Measurements from ENCODE around the gene KCNQ1. TPM values are rescaled to one million over a fixed set of nuclear protein-coding genes. Genes with fewer than 3 reads are reported as not detected.

KCNQ1 gene
- total and polyA plus RNA-seq, 2 of the 13 experiments (the other 11 are each of a cell fraction or from before 2014, with no cell fraction given), result 0.02 to 0.08 TPM

DNA sequence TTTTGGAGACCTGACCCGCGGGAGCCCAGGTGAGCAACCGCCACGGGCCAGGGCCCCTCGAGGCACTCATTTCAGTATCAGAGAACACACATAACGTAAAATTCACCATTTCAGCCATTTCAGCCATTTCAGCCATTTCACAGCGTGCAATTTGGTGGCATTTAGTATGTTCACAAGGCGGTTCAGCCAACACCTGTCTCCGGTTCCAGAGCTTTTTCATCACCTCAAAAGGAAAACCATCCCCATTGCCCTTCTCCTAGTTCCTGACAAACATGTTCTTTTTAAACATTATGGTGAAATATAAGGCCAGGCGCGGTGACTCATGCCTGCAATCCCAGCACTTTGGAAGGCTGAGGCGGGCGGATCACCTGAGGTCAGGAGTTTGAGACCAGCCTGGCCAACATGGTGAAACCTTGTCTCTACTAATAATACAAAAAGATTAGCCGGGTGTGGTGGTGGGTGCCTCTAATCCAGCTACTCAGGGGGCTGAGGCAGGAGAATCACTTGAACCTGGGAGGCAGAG is 119.3 kb downstream of the KCNQ1 start (continued):
- TF ChIP-seq PHF21A (CRISPR knock-in tag; IDR thresholded peaks at IDR 0.05) (peak; percentile 2; the same call in 1 of the 2 replicates), ATM (IDR thresholded peaks at IDR 0.05; ENCODE audit: borderline replicate concordance) (no peak), ZSCAN25 (CRISPR knock-in tag; IDR thresholded peaks at IDR 0.05) (no peak), ZNF841 (CRISPR knock-in tag; IDR thresholded peaks at IDR 0.05; ENCODE audit: borderline replicate concordance) (no peak), RFX5 (IDR thresholded peaks at IDR 0.05; ENCODE audit: low read depth, low read length) (no peak), ZBTB7B (CRISPR knock-in tag; IDR thresholded peaks at IDR 0.05) (peak; percentile 61), CEBPG (CRISPR knock-in tag; IDR thresholded peaks at IDR 0.05) (no peak), KLF6 (CRISPR knock-in tag; IDR thresholded peaks at IDR 0.05) (no peak), SALL2 (CRISPR knock-in tag; IDR thresholded peaks at IDR 0.05) (no peak), POGZ (CRISPR knock-in tag; IDR thresholded peaks at IDR 0.05) (0 out of 2 replicates have a peak, but pooled peaks have one; percentile 24), SKI (IDR thresholded peaks at IDR 0.05; ENCODE audit: partially characterized antibody) (no peak), ZMAT3 (CRISPR knock-in tag; conservative IDR thresholded peaks at IDR 0.05) (no peak), REPIN1 (CRISPR knock-in tag; IDR thresholded peaks at IDR 0.05; ENCODE audit: borderline replicate concordance, low read depth) (no peak), ZNF674 (CRISPR knock-in tag; IDR thresholded peaks at IDR 0.05; ENCODE audit: low read depth) (no peak), EEA1 (CRISPR knock-in tag; IDR thresholded peaks at IDR 0.05; ENCODE audit: borderline replicate concordance) (no peak), GATAD2A (CRISPR knock-in tag; IDR thresholded peaks at IDR 0.05) (no peak; the same call in 1 of the 2 replicates), TBX2 (CRISPR knock-in tag; IDR thresholded peaks at IDR 0.05; ENCODE audit: borderline replicate concordance) (no peak), NR2C2 (CRISPR knock-in tag; IDR thresholded peaks at IDR 0.05; ENCODE audit: borderline replicate concordance) (no peak; the same call in 1 of the 2 replicates)
- TF ChIP-seq, protein P1, sequence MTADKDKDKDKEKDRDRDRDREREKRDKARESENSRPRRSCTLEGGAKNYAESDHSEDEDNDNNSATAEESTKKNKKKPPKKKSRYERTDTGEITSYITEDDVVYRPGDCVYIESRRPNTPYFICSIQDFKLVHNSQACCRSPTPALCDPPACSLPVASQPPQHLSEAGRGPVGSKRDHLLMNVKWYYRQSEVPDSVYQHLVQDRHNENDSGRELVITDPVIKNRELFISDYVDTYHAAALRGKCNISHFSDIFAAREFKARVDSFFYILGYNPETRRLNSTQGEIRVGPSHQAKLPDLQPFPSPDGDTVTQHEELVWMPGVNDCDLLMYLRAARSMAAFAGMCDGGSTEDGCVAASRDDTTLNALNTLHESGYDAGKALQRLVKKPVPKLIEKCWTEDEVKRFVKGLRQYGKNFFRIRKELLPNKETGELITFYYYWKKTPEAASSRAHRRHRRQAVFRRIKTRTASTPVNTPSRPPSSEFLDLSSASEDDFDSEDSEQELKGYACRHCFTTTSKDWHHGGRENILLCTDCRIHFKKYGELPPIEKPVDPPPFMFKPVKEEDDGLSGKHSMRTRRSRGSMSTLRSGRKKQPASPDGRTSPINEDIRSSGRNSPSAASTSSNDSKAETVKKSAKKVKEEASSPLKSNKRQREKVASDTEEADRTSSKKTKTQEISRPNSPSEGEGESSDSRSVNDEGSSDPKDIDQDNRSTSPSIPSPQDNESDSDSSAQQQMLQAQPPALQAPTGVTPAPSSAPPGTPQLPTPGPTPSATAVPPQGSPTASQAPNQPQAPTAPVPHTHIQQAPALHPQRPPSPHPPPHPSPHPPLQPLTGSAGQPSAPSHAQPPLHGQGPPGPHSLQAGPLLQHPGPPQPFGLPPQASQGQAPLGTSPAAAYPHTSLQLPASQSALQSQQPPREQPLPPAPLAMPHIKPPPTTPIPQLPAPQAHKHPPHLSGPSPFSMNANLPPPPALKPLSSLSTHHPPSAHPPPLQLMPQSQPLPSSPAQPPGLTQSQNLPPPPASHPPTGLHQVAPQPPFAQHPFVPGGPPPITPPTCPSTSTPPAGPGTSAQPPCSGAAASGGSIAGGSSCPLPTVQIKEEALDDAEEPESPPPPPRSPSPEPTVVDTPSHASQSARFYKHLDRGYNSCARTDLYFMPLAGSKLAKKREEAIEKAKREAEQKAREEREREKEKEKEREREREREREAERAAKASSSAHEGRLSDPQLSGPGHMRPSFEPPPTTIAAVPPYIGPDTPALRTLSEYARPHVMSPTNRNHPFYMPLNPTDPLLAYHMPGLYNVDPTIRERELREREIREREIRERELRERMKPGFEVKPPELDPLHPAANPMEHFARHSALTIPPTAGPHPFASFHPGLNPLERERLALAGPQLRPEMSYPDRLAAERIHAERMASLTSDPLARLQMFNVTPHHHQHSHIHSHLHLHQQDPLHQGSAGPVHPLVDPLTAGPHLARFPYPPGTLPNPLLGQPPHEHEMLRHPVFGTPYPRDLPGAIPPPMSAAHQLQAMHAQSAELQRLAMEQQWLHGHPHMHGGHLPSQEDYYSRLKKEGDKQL (CRISPR knock-in tag; IDR thresholded peaks at IDR 0.05; ENCODE audit: low read depth), result no peak
- TF ChIP-seq, protein P2, sequence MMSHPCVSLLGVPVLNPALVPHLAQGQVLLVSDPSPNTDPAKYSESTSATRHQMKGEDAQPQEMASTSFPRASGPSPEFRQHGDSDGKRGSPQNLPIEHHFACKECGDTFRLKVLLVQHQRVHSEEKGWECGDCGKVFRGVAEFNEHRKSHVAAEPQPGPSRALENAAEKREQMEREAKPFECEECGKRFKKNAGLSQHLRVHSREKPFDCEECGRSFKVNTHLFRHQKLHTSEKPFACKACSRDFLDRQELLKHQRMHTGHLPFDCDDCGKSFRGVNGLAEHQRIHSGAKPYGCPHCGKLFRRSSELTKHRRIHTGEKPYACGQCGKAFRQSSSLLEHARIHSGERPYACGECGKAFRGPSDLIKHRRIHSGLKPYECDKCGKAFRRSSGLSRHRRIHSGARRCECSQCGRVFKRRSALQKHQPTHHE (CRISPR knock-in tag; IDR thresholded peaks at IDR 0.05; ENCODE audit: borderline replicate concordance), result peak; percentile 20; the same call in 1 of the 2 replicates
- TF ChIP-seq, protein P3, sequence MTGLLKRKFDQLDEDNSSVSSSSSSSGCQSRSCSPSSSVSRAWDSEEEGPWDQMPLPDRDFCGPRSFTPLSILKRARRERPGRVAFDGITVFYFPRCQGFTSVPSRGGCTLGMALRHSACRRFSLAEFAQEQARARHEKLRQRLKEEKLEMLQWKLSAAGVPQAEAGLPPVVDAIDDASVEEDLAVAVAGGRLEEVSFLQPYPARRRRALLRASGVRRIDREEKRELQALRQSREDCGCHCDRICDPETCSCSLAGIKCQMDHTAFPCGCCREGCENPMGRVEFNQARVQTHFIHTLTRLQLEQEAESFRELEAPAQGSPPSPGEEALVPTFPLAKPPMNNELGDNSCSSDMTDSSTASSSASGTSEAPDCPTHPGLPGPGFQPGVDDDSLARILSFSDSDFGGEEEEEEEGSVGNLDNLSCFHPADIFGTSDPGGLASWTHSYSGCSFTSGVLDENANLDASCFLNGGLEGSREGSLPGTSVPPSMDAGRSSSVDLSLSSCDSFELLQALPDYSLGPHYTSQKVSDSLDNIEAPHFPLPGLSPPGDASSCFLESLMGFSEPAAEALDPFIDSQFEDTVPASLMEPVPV (CRISPR knock-in tag; IDR thresholded peaks at IDR 0.05), result no peak
- TF ChIP-seq, protein P4, sequence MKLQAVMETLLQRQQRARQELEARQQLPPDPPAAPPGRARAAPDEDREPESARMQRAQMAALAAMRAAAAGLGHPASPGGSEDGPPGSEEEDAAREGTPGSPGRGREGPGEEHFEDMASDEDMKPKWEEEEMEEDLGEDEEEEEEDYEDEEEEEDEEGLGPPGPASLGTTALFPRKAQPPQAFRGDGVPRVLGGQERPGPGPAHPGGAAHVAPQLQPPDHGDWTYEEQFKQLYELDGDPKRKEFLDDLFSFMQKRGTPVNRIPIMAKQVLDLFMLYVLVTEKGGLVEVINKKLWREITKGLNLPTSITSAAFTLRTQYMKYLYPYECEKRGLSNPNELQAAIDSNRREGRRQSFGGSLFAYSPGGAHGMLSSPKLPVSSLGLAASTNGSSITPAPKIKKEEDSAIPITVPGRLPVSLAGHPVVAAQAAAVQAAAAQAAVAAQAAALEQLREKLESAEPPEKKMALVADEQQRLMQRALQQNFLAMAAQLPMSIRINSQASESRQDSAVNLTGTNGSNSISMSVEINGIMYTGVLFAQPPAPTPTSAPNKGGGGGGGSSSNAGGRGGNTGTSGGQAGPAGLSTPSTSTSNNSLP (IDR thresholded peaks at IDR 0.05; ENCODE audit: low read depth, low read length), result 0 out of 2 replicates have a peak, but pooled peaks have one; percentile 1

Measured in HepG2 (cell line).